Mononuclear cell (primary cell): ENCODE results near the gene SOX18. TPM values are rescaled to one million over a fixed set of nuclear protein-coding genes. Genes with fewer than 3 reads are reported as not detected.
"Not testable (repeated sequence)": the region's sequence is repeated elsewhere in the genome, so short reads cannot be mapped to it uniquely, and the experiment has no call there.

ENCODE experiments used
- H3K27me3 ChIP-seq: 2 replicates; pipeline ENCODE4 v1.6.0; 2011; ENCODE audit warnings: low read length, control low read depth; ENCODE audit not compliant: insufficient read depth
- H3K4me1 ChIP-seq: 2 replicates; pipeline ENCODE4 v1.5.1; 2011; ENCODE audit warnings: mild to moderate bottlenecking, low read length, control low read depth; ENCODE audit not compliant: insufficient read depth
- H3K4me3 ChIP-seq: 2 replicates; pipeline ENCODE4 v1.5.1; 2011; ENCODE audit warnings: mild to moderate bottlenecking, low read length, moderate library complexity
- H3K9me3 ChIP-seq: 2 replicates; pipeline ENCODE4 v1.5.1; 2011; ENCODE audit warnings: low read depth, mild to moderate bottlenecking, control low read depth, low read length
- total RNA-seq: library from RNA; depleted of rRNA; stranded (reverse); fragments of >200 nt; gene quantifications from one replicate; pipeline ENCODE4 v1.2.3, GENCODE V29; 2012

Gene SOX18
- not detected for total RNA-seq

DNA sequence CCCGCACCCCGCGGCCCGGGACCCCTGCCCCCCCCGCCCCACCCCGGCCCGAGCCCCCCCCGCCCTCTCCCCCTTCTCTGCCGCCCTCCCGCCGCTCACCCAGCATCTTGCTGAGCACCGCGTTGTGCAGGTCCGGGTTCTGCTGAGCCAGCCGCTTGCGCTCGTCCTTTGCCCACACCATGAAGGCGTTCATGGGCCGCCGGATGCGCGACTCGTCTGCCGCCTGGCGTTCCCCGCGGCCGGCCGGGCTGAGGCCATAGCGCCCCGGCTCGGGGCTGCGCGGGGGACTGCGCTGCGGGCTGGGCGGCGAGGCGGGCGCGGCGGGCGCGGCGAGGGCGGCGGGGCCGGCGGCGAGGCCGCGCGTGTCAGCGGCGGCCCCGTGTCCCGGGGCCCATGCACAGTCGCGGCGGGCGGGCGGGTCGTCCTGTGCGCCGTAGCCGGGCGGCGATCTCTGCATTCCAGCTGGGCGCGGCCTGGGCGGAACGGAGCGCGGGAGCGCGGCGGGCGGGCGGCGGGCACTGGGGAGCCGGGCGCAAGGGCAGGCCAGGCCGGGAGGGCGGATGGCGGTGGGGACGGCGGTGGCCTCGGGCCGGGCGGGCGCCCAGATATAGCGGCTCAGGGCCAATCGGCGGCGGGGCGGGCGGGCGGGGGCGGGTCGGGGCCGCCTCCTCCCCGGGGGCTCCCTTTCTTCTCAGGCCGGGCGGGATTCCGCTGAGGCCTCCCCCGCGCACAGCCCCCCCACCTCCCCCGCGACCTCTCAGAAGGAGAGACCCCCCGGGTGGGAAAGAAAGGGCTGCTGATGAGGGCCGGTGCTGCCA, at the start of gene SOX18:
TSS of gene SOX18 (minus strand) at position 580 of the 818 bp plus-strand sequence. CDS start at position 457, 123 bp downstream.
- H3K9me3 ChIP-seq, result no peaks in the 10 kb centered on the region
- no peaks in the 10 kb centered on the region for H3K4me1 ChIP-seq
- H3K27me3 ChIP-seq, result peaks cover 37% of the 10 kb centered on the region
- H3K4me3 ChIP-seq, result no peak within 1 kb of the TSS

DNA sequence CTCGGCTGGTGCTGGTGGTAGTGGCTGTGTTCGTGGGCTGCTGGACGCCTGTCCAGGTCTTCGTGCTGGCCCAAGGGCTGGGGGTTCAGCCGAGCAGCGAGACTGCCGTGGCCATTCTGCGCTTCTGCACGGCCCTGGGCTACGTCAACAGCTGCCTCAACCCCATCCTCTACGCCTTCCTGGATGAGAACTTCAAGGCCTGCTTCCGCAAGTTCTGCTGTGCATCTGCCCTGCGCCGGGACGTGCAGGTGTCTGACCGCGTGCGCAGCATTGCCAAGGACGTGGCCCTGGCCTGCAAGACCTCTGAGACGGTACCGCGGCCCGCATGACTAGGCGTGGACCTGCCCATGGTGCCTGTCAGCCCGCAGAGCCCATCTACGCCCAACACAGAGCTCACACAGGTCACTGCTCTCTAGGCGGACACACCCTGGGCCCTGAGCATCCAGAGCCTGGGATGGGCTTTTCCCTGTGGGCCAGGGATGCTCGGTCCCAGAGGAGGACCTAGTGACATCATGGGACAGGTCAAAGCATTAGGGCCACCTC, 49.1 kb upstream of the SOX18 start:
- Histone ChIP-seq H3K4me1 (peaks cover 15% of the 10 kb centered on the region), H3K4me3 (no peak overlapping the region), H3K9me3 (no peaks in the 10 kb centered on the region), H3K27me3 (peaks cover 17% of the 10 kb centered on the region)

DNA sequence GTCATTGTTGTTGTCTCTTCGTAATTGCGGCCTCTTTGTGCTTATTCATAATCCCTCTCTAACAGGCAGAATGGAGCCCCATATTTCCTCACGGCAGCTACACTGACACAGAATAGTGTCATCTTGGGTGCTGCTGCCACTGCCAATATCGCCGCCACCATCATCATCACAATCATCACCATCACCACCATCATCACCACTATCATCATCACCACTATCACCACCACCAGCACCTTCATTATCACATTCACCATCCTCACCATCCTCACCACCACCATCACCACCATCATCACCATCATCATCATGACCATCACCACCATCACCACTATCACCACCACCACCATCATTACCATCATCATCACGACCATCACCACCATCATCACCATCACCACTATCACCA, 47.1 kb upstream of the SOX18 start:
- Histone ChIP-seq H3K9me3 (no peaks in the 10 kb centered on the region), H3K27me3 (peaks cover 8% of the 10 kb centered on the region), H3K4me1 (peaks cover 10% of the 10 kb centered on the region), H3K4me3 (no peak overlapping the region)

DNA sequence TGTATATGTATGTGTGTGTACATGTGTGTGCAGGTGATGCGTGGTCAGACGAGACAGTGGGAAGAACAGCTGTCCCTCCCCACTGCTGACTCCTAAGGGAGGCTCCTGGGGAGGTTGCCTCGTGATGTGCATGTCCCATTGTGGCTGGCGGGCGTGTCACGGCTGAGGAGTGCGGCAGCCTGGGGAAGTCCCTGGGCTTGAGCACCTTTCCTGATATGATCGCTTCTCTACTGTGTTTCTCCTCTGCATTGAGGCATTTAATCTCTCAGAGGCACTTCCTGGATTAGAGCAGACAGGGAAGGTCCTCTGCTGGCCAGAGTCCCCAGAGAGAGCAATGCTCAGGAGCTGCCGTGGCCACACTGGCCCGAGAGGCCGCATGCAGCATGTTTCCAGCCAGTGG, 46.5 kb upstream of the SOX18 start:
- H3K27me3 ChIP-seq, result peaks cover 1% of the 10 kb centered on the region
- no peak overlapping the region for H3K4me3 ChIP-seq
- peaks cover 4% of the 10 kb centered on the region for H3K4me1 ChIP-seq

DNA sequence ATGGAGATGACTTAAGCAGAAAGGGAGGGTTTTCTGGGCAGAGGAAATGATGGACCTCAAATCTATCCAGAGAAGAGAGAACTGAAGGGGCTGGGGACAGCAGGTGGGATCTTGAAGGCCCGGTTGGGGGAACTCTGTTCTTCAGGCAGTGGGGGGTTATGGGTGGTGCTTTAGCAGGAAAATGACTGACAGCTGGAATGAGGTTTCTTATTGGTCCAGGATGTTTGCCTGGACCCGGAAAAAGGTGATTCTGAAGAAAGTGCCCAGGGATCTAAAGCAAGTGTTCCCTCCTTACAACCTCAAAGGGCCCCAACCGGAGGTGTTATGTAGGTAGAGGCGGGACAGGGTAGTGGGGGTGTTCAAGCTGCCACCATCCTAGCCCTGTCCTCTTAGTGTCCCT, 46.0 kb upstream of the SOX18 start:
- no peaks in the 10 kb centered on the region for H3K4me1 ChIP-seq
- H3K9me3 ChIP-seq, result no peaks in the 10 kb centered on the region
- H3K27me3 ChIP-seq, result no peaks in the 10 kb centered on the region
- H3K4me3 ChIP-seq, result no peak overlapping the region

More for the DNA sequence above, 46.5 kb upstream of the SOX18 start:
- no peaks in the 10 kb centered on the region for H3K9me3 ChIP-seq

DNA sequence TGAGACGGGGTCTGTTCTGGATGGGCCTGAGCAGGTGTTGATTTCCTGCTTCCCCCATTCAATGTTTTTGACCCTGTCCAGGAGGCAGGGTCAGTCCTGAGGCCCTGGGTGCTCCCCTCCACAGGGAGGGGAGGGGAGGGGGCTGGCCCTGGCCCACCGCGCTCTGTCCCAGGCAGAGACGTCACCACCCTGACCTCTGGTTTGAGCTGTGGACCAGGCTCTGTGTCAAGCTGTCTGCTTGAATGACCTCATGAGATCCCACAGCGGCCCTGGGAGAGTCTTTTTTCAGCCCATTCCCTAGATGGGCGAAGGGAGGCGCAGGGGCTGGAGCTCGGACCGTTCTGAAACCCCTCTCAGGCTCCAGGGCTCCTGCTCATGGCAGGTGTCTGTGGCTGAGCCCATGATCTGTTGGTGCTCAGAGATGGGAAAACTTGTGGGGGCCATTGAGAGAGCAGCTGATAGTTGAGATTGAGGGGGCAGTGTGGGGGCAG, 43.6 kb upstream of the SOX18 start:
- no peak overlapping the region for H3K4me3 ChIP-seq
- no peaks in the 10 kb centered on the region for H3K9me3 ChIP-seq
- no peaks in the 10 kb centered on the region for H3K27me3 ChIP-seq
- H3K4me1 ChIP-seq, result no peaks in the 10 kb centered on the region

DNA sequence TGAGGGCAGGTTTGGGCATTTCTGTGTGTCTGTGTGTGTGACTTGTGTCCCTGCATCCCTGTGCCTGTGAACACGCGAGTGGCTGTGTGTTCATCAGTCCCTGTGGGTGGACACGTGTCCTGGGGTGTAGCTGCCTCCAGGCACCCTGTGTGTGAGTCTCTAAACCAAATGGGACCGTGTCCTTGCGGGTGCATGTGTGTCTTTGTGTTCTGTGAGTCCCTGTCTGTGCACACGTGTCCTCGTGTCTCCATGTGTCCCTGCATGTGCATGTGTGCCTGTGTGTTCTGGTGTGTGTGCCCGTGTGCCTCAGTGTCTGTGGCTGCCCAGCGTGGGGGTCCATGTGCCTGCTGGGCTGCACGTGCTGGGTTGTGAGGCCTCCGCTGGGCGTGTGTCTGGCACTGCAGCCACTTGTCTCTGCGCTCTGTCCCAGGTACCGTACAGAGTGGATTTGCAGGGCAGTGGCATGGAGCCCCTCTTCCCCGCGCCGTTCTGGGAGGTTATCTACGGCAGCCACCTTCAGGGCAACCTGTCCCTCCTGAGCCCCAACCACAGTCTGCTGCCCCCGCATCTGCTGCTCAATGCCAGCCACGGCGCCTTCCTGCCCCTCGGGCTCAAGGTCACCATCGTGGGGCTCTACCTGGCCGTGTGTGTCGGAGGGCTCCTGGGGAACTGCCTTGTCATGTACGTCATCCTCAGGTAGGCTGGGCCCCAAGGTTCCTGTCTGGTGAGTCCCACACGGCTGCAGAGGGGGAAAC, 43.0 kb upstream of the SOX18 start:
- H3K4me1 ChIP-seq, result no peaks in the 10 kb centered on the region
- no peaks in the 10 kb centered on the region for H3K27me3 ChIP-seq
- H3K9me3 ChIP-seq, result no peaks in the 10 kb centered on the region
- H3K4me3 ChIP-seq, result no peak overlapping the region

DNA sequence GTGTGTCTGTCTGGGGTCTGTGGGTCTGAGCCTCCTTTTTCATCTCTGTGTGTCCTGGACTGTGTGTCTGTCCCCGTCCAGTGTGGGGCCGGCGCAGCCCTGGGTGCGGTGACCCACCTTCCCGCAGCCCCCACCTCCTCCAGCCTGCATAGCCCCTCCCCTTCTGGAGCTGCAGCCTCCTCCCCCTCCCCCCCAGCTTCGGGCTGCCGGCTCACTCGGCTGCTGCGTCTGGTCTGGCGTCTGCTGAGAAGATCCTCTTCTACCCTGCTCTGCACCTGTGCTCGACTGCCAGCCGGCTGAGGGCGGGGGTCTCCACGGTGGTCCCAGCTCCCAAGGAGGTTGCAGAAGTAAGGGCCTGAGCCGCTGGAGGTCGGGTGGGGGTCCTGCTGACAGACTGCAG, 42.3 kb upstream of the SOX18 start:
- no peaks in the 10 kb centered on the region for H3K4me1 ChIP-seq

DNA sequence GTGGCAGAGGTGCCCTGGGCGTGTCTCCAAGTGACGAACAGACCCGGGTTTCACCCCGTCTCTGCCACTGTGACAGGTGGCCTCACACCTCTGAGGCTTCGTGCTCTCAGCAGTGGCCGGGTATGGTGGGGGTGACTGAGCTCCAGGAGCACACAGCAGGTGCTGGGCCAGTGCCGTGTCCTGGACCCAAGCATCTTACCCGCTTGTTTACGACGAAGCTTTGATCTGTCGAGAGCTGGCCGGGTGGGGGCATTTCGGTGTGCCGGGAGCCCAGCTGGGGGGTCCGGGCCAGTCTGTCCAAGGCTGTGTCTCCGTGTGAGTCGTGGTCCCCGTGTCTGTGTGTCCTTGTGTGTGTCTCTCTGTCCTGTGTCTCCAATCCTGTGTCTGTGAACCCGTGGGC, 41.9 kb upstream of the SOX18 start:
- Histone ChIP-seq H3K4me3 (no peak overlapping the region), H3K27me3 (no peaks in the 10 kb centered on the region), H3K9me3 (no peaks in the 10 kb centered on the region), H3K4me1 (no peaks in the 10 kb centered on the region)

More for the DNA sequence above, 42.3 kb upstream of the SOX18 start:
- H3K4me3 ChIP-seq, result no peak overlapping the region
- no peaks in the 10 kb centered on the region for H3K9me3 ChIP-seq
- no peaks in the 10 kb centered on the region for H3K27me3 ChIP-seq

DNA sequence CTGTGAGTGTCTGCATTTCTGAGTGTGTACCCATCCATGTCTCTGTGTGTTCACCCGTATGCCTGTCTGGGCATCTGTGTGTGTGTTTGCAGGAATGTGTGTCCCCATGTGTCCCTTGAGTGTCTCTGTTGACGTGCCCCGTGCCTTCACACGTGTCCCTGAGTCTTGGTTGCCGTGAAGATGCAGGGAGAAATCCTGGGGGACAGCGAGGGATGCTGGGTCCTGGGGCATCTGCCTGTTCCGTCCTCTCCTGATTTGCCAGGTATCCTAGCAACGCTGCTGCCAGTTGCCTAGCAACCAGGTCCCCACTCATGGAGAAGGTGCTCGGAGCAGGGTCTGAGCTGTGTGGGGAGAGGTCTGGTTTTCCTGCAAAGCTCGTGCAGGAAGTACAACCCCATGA, 40.7 kb upstream of the SOX18 start:
- no peaks in the 10 kb centered on the region for H3K9me3 ChIP-seq
- peaks cover 7% of the 10 kb centered on the region for H3K27me3 ChIP-seq
- H3K4me3 ChIP-seq, result no peak overlapping the region
- no peaks in the 10 kb centered on the region for H3K4me1 ChIP-seq

DNA sequence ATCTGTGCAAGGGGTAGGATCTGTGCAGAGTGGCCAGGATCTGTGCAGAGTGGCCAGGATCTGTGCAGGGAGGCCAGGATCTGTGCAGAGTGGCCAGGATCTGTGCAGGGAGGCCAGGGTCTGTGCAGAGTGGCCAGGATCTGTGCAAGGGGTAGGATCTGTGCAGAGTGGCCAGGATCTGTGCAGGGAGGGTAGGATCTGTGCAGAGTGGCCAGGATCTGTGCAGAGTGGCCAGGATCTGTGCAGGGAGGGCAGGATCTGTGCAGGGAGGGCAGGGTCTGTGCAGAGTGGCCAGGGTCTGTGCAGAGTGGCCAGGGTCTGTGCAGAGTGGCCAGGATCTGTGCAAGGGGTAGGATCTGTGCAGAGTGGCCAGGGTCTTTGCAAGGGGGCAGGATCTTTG, 39.1 kb upstream of the SOX18 start:
- H3K27me3 ChIP-seq, result peaks cover 18% of the 10 kb centered on the region
- H3K4me3 ChIP-seq, H3K9me3 ChIP-seq: not testable (repeated sequence)
- peaks cover 13% of the 10 kb centered on the region for H3K4me1 ChIP-seq

DNA sequence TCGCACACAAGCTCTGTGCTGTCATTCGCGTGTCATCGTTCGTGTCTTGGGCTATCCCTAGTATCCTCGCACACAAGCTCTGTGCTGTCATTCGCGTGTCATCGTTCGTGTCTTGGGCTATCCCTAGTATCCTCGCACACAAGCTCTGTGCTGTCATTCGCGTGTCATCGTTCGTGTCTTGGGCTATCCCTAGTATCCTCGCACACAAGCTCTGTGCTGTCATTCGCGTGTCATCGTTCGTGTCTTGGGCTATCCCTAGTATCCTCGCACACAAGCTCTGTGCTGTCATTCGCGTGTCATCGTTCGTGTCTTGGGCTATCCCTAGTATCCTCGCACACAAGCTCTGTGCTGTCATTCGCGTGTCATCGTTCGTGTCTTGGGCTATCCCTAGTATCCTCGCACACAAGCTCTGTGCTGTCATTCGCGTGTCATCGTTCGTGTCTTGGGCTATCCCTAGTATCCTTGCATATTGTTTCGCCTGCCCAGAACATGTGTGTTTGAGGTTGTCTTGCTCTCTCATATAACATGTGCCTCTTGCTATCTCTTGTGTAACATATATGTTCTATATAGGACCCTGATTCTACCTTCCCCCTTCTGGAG, 37.9 kb upstream of the SOX18 start:
- Histone ChIP-seq H3K27me3 (peaks cover 18% of the 10 kb centered on the region), H3K4me1 (peaks cover 24% of the 10 kb centered on the region)
- H3K9me3 ChIP-seq, H3K4me3 ChIP-seq: not testable (repeated sequence)

DNA sequence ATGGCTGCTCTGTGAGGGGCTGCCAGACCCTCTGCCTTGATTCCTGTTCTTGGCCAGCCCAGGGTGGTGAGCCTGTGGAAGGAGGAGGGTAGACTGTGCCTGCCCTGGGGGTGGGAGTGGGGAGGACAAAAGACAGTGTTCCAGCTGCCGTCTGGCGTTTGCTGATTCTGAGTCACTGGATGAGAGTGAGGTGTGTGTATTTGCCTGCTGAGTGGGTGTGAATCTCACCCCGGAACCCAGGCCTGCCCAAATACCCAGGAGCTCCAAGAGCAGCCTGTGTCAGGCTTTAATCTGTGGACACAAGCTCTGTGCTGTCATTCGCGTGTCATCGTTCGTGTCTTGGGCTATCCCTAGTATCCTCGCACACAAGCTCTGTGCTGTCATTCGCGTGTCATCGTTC, 37.4 kb upstream of the SOX18 start:
- Histone ChIP-seq H3K4me1 (peaks cover 30% of the 10 kb centered on the region), H3K9me3 (no peaks in the 10 kb centered on the region), H3K4me3 (no peak overlapping the region), H3K27me3 (peaks cover 18% of the 10 kb centered on the region)

DNA sequence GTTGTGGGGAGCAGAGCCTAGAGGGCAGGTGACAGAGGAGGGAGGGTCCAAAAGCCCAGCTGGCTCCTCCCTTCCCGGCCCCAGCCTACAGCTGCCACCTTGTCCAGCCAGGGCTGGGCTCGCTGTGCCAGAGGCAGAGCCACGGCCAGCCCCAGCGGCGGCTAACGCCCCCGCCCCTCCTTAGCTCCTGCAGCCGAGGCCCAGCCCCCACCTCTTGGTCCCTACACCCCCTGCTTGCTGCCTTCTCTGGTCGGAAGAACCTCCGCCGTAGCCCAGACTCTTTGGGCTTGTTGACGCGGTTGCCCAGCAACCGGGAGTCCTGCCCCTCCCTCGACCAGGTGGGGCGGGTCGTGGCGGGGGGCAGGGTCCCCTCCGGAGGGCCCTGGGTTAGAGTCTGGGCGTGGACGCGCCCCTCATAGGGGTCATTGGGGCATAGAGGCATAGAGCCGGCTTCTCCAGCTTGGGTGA, 35.3 kb upstream of the SOX18 start:
- Histone ChIP-seq H3K4me1 (peaks cover 43% of the 10 kb centered on the region), H3K4me3 (no peak overlapping the region), H3K9me3 (no peaks in the 10 kb centered on the region), H3K27me3 (peaks cover 18% of the 10 kb centered on the region)
